Stimulated activated CD8-positive, alpha-beta memory T cell treated with anti-CD3 and anti-CD28 coated beads, Interleukin-7, amount 100 ng/mL, for 48 hours (primary cell): ENCODE results near the gene ATAD3B.

Experiments
- DNase-seq, 2 donors: peaks; one replicate each; pipeline ENCODE4 v3.0.0-alpha.2; 2020; ENCODE audit warnings: low read depth in 1 of 2; ENCODE audit errors: extremely low read depth in 1 of 2

The ATAD3B gene

DNA sequence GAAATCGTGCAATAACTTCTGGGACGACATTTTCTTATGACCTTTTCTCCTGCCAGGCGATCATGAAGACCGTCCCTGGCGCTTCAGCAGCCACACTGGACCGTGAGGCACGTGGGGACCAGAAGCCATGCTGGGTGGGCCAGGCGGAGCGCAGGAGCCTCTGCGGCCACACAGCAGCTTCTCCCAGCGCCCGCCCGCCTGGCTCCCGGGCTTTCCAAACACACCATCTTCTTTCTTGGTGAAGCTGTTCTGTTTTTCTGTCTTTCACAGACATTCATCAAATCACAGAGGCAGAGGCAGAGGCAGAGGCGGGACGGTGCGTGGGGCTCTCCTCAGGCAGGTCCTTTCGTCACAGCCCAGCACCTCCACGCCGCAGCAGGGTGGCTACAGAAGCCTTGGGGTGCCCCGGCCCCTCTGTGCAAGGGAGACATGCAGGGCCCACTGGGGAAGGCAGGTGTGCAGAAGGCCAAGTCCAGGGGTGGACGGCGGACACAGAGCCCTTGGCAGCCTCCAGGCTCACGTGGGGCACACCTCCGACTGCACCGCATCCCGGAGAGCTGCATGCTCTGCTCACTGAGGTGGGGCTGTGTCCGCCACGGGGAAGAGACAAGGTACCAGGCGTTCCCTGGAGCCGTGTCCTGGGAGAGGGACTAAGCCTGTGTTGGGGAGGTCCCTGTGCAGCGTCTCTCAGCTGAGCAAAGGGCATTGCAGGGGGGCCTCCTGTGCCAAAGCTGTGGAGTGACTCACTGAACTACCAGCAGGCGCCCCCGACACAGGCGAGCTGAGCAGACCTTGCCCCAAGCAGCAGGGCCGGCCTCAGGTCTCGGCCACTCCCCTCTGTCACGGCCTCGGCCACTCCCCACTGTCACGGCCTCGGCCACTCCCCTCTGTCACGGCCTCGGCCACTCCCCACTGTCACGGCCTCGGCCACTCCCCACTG, 71.5 kb downstream of the ATAD3B start:
- no peak for DNase-seq

- no peak for DNase-seq
Observed at GRCh38 chr1:1543706-1544099, 72.1 kb downstream of the ATAD3B start.

- DNase-seq, result no peak
Observed at GRCh38 chr1:1544544-1544943, 73.0 kb downstream of the ATAD3B start.
